Mesenteric fat pad (tissue), 1 donor: ENCODE measurements around the gene BAZ1A. TPM values are rescaled to one million over a fixed set of nuclear protein-coding genes. Genes with fewer than 3 reads are reported as not detected.

ENCODE experiments used
- DNase-seq: peaks from one replicate; pipeline ENCODE4 v3.0.0-alpha.2; 2020; ENCODE audit warnings: low spot score
- long read RNA-seq: library from polyadenylated mRNA; unstranded; transcript quantifications from one replicate; pipeline ENCODE4 v2.0.0, GENCODE V29; 2020
- total RNA-seq: library from RNA; stranded (reverse); fragmentation: NEBNext Ultra II Directional; extraction: Animal tissue kit (Norgen Biotek cat#: 25700); gene quantifications from one replicate; pipeline ENCODE4 v1.2.1, GENCODE V29; 2021
- donor health status: DM: yes; HTN: yes; CAD: no.

BAZ1A gene
- total RNA-seq = 35.6 TPM
- long read RNA-seq, partial matches to known transcripts = 22 of 28 reads
- long read RNA-seq, other reads (novel, unspliced or antisense) = 6 of 28 reads

- DNase-seq = peak; percentile 90
Observed at GRCh38 chr14:34875031-34875922, at the start of gene BAZ1A. Gene BAZ1A, minus strand, starts transcription at chr14:34875360. Its CDS starts 756 bp downstream, at chr14:34874604.

- DNase-seq = no peak
Observed at GRCh38 chr14:34920339-34920738, 45.2 kb upstream of the BAZ1A start.

GRCh38 chr14:34913619-34914018, 38.5 kb upstream of the BAZ1A start:
- no peak for DNase-seq

GRCh38 chr14:34912966-34913365, 37.8 kb upstream of the BAZ1A start:
- DNase-seq = no peak

GRCh38 chr14:34912182-34912581, 37.0 kb upstream of the BAZ1A start:
- DNase-seq = no peak

- DNase-seq = no peak
Observed at GRCh38 chr14:34911209-34912150, 36.3 kb upstream of the BAZ1A start.

GRCh38 chr14:34906287-34906686, 31.1 kb upstream of the BAZ1A start:
- DNase-seq = no peak

- no peak for DNase-seq
Observed at GRCh38 chr14:34895277-34895676, 20.1 kb upstream of the BAZ1A start.

- DNase-seq = no peak
Observed at GRCh38 chr14:34890937-34891336, 15.8 kb upstream of the BAZ1A start.

GRCh38 chr14:34888186-34888585, 13.0 kb upstream of the BAZ1A start:
- no peak for DNase-seq

GRCh38 chr14:34883954-34884353, 8.8 kb upstream of the BAZ1A start:
- DNase-seq = no peak

GRCh38 chr14:34874386-34875030, 652 bp downstream of the BAZ1A start:
- no peak for DNase-seq

GRCh38 chr14:34873589-34874385, 1.4 kb downstream of the BAZ1A start:
- DNase-seq = peak; percentile 94

GRCh38 chr14:34872822-34873588, 2.2 kb downstream of the BAZ1A start:
- DNase-seq = no peak

GRCh38 chr14:34867199-34867598, 8.0 kb downstream of the BAZ1A start:
- no peak for DNase-seq

- no peak for DNase-seq
Observed at GRCh38 chr14:34865889-34866574, 9.1 kb downstream of the BAZ1A start.

GRCh38 chr14:34863844-34864243, 11.3 kb downstream of the BAZ1A start:
- no peak for DNase-seq

- no peak for DNase-seq
Observed at GRCh38 chr14:34858765-34859164, 16.4 kb downstream of the BAZ1A start.
